HepG2 (cell line): Measurements from ENCODE around the gene SELL. TPM values are rescaled to one million over a fixed set of nuclear protein-coding genes. Genes with fewer than 3 reads are reported as not detected.

Experiments
- ATAC-seq: fragments of 200-7000 bp; cut with Tn5 transposase; 3 replicates; pipeline ENCODE4 v1.9.1; 2020; ENCODE audit warnings: mild to moderate bottlenecking, moderate library complexity
- BruUV-seq: library from RNA; stranded (reverse); fragments of 400-500 nt; replicated peaks from 2 replicates; lab custom pipeline; 2021; lab: Mats Ljungman, UMichigan
- CTCF ChIA-PET: fragments of 300-600 bp; formaldehyde crosslinking; extraction: SDS; loops from one replicate; lab custom pipeline; 2021; ENCODE audit warnings: low total read pairs, inconsistent platforms, low intra/inter-chr PET ratio; lab: Yijun Ruan, JAX
- POLR2A ChIA-PET: fragments of 350-600 bp; sonication (Branson Sonifier 250); formaldehyde crosslinking; loops from one replicate; lab custom pipeline; 2020; ENCODE audit warnings: antibody characterized with exemption, inconsistent platforms; lab: Yijun Ruan, JAX
- DNase-seq: peaks from one replicate; pipeline ENCODE4 v3.0.0-alpha.2; 2015; ENCODE audit warnings: low spot score
- FAIRE-seq: peaks from 3 replicates; lab custom pipeline; 2011; peaks lifted over from hg19 to GRCh38; lab: Jason Lieb, UNC
- H2AFZ ChIP-seq: one replicate; pipeline ENCODE4 v1.6.1; 2011; ENCODE audit warnings: low read length, inconsistent platforms
- H3K27ac ChIP-seq: fragments of 300-600 bp; 3 replicates; pipeline ENCODE4 v1.8.0; 2011; ENCODE audit warnings: mixed run types, mild to moderate bottlenecking, mixed read lengths, low read length, inconsistent platforms; ENCODE audit not compliant: insufficient read depth; ENCODE audit errors: extremely low read length
- H3K27me3 ChIP-seq, 2 experiments: fragments of 200-600 bp in 1 of 2; 2 replicates in 1 of 2; 3 replicates in 1 of 2; pipeline versions ENCODE4 v1.6.0 to v1.8.0; 2011; ENCODE audit warnings: low read length in 2 of 2, mild to moderate bottlenecking in 2 of 2, moderate library complexity in 2 of 2, inconsistent platforms in 1 of 2; ENCODE audit not compliant: insufficient read depth in 2 of 2, control insufficient read depth in 1 of 2
- H3K36me3 ChIP-seq, 2 experiments: fragments of 200-600 bp in 1 of 2; replicated peaks in 1 of 2; 2 replicates in 1 of 2; 3 replicates in 1 of 2; pipeline versions ENCODE4 v1.5.1 to v1.8.0; 2011; ENCODE audit warnings: low read length in 2 of 2, inconsistent platforms in 1 of 2; ENCODE audit not compliant: insufficient read depth in 2 of 2, control insufficient read depth in 1 of 2
- H3K4me1 ChIP-seq: 2 replicates; pipeline ENCODE4 v1.5.1; 2012; ENCODE audit warnings: low read length, inconsistent platforms; ENCODE audit not compliant: insufficient read depth
- H3K4me2 ChIP-seq: 2 replicates; pipeline ENCODE4 v1.6.0; 2011; ENCODE audit warnings: low read depth, low read length, inconsistent platforms
- H3K4me3 ChIP-seq, 3 experiments: fragments of 200-600 bp in 1 of 3; sonication (generic), shearing (Covaris generic) in 1 of 3; replicated peaks in 1 of 3; 2 replicates each; pipeline ENCODE4 v1.5.1; 2011 to 2016; ENCODE audit warnings: low read length in 3 of 3, inconsistent platforms in 2 of 3, low read depth in 2 of 3, mild to moderate bottlenecking in 2 of 3, control low read depth in 1 of 3, mixed read lengths in 1 of 3; ENCODE audit not compliant: insufficient read depth in 1 of 3
- H3K79me2 ChIP-seq: one replicate; pipeline ENCODE4 v1.6.1; 2011; ENCODE audit warnings: low read length, inconsistent platforms; ENCODE audit not compliant: insufficient read depth
- H3K9ac ChIP-seq: 2 replicates; pipeline ENCODE4 v1.6.0; 2011; ENCODE audit warnings: mild to moderate bottlenecking, low read depth, low read length, inconsistent platforms; ENCODE audit not compliant: insufficient read depth
- H3K9me3 ChIP-seq: 2 replicates; pipeline ENCODE4 v1.5.1; 2012; ENCODE audit warnings: mild to moderate bottlenecking, low read length
- H4K20me1 ChIP-seq: 2 replicates; pipeline ENCODE4 v1.6.0; 2011; ENCODE audit warnings: inconsistent platforms, mild to moderate bottlenecking, low read length, moderate library complexity; ENCODE audit not compliant: insufficient read depth
- HOXA3 ChIP-seq: sonication (generic); formaldehyde crosslinking; IDR thresholded peaks from 2 replicates; pipeline ENCODE4 v1.5.0; 2020; ENCODE audit warnings: missing genetic modification reagents
- KAT7 ChIP-seq: IDR thresholded peaks from 2 replicates; pipeline ENCODE4 v1.6.1; 2018; ENCODE audit warnings: borderline replicate concordance, missing compliant biosample characterization
- WGBS: methylation state at CpG from one replicate; pipeline ENCODE4 v1.1.6; 2017; ENCODE audit warnings: low lambda C conversion rate; 5-methylcytosine and 5-hydroxymethylcytosine counted together
- in situ Hi-C: cut with HindIII; loops from 2 replicates; pipeline ENCODE4 v1.10.0; 2017; ENCODE audit warnings: low pct_unique_long_range_greater_than_20kb; ENCODE audit not compliant: extremely low pct_ligation_motif_present
- intact Hi-C: fragments of 100-400 bp; cut with micrococcal nuclease; formaldehyde crosslinking; loops from one replicate; pipeline ENCODE4 v1.10.0; 2022; ENCODE audit not compliant: unreplicated experiment
- polyA plus RNA-seq, 8 experiments: library from polyadenylated mRNA; depleted of rRNA in 3 of 8; stranded (reverse) in 7 of 8; unstranded in 1 of 8; fragments of >200 nt; fragmentation: Illumina TruSeq in 4 of 8; extraction: Trizol in 4 of 8; gene quantifications; 2 replicates each; pipeline versions ENCODE4 v1.2.1 to v1.2.3, GENCODE V29; 2011 to 2016; ENCODE audit warnings: low read depth in 4 of 8, missing spikeins in 1 of 8, mixed read lengths in 1 of 8; ENCODE audit not compliant: insufficient read depth in 1 of 8
- total RNA-seq, 5 experiments: library from RNA; depleted of rRNA; stranded (reverse); fragments of >200 nt; fragmentation: Illumina TruSeq; extraction: Trizol; gene quantifications; 2 replicates each; pipeline ENCODE4 v1.2.3, GENCODE V29; 2016; ENCODE audit warnings: low read depth in 1 of 5
- TF ChIP-seq, protein P1 (sequence below): sonication (generic); formaldehyde crosslinking; IDR thresholded peaks from 2 replicates; pipeline ENCODE4 v1.4.0; 2020; ENCODE audit warnings: low read depth, mild to moderate bottlenecking, missing genetic modification reagents

The SELL gene
- total and polyA plus RNA-seq, 2 of the 13 experiments (the other 11 are each of a cell fraction or from before 2014, with no cell fraction given), result 0.13 to 0.18 TPM

DNA sequence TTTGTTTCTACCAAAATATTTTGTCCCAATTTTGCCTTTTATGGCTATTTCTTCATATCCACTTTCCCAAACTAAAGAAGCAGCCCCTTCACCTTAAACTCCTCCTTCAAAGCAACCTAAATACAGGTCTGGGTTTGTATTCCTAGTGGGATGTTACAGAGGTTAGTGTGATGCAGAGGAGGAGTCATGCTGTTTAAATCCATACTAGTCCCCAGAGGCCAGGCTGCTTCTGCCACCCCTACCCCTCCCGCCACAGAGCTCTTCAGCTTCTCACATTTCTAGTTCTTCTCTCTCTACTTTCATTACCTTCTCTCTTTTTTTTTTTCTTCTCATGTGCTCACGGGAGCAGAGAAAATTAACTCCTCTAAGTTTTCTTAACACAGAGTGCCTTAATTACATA lies 29.3 kb downstream of the SELL start:
- no peaks in the 10 kb centered on the region for H3K79me2 ChIP-seq
- H3K36me3 ChIP-seq, result no peaks in the 10 kb centered on the region
- H3K27ac ChIP-seq, result no peak overlapping the region
- H3K9me3 ChIP-seq, result no peaks in the 10 kb centered on the region
- no peak overlapping the region for H2AFZ ChIP-seq
- H3K4me3 ChIP-seq, result no peak overlapping the region
- intact Hi-C loops, result no loop called here
- ATAC-seq (no peak), DNase-seq (no peak), FAIRE-seq (no peak)
- no peaks in the 10 kb centered on the region for H3K4me1 ChIP-seq
- no TSS peak for BruUV-seq
- TF ChIP-seq HOXA3 (CRISPR knock-in tag), result no peak
- TF ChIP-seq KAT7, result no peak
- CTCF ChIA-PET, result no interaction called here
- in situ Hi-C loops, result no loop called here
- peaks cover 1 to 9% of the 10 kb centered on the region in 2 experiments; a peak in 4 of 5 replicates for H3K27me3 ChIP-seq
- H3K4me2 ChIP-seq, result no peak overlapping the region
- WGBS, result 4% methylated on average over 2 of the region's 2 CpGs
- no peak overlapping the region for H3K9ac ChIP-seq
- POLR2A ChIA-PET, result no interaction called here
- H4K20me1 ChIP-seq, result no peaks in the 10 kb centered on the region

DNA sequence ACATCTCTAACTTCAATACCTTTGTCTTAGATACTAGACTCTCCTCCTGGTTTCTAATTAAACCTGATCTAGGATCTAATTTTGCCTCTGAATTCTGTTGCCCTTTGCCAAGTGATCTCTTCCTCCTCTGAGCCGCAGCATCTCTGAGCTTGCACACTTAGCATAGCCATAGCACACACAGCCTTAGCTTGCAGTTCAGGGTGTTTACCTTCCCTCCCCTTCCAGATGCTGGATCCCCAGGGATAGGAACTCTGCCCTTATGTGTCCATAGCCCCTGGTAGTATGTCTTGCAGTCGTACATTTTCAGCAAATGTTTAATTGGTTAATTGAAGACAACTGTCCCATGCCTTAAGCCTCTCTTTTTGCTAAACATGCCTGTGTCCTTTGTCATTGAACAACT lies 30.3 kb downstream of the SELL start:
- Histone ChIP-seq H3K9ac (no peak overlapping the region), H2AFZ (no peak overlapping the region), H3K4me2 (no peak overlapping the region), H4K20me1 (no peaks in the 10 kb centered on the region), H3K4me3 (no peak overlapping the region), H3K4me1 (no peaks in the 10 kb centered on the region), H3K36me3 (no peaks in the 10 kb centered on the region), H3K9me3 (no peaks in the 10 kb centered on the region), H3K79me2 (no peaks in the 10 kb centered on the region), H3K27ac (no peak overlapping the region), H3K27me3 (peaks cover 1 to 9% of the 10 kb centered on the region in 2 experiments; a peak in 4 of 5 replicates)
- TF ChIP-seq, protein P1, sequence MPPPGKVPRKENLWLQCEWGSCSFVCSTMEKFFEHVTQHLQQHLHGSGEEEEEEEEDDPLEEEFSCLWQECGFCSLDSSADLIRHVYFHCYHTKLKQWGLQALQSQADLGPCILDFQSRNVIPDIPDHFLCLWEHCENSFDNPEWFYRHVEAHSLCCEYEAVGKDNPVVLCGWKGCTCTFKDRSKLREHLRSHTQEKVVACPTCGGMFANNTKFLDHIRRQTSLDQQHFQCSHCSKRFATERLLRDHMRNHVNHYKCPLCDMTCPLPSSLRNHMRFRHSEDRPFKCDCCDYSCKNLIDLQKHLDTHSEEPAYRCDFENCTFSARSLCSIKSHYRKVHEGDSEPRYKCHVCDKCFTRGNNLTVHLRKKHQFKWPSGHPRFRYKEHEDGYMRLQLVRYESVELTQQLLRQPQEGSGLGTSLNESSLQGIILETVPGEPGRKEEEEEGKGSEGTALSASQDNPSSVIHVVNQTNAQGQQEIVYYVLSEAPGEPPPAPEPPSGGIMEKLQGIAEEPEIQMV (CRISPR knock-in tag), result no peak
- ChIA-PET CTCF (no interaction called here), POLR2A (no interaction called here)
- intact Hi-C loops (no loop called here), in situ Hi-C loops (no loop called here)
- ATAC-seq, result no peak
- no TSS peak for BruUV-seq
- FAIRE-seq, result no peak
- DNase-seq, result no peak
- WGBS, result 0% methylated on average over 2 of the region's 2 CpGs
